Ectodermal cell (in vitro differentiated cells): ENCODE data around the gene CAMK1.

Experiments used
- H3K27ac ChIP-seq: 2 replicates; pipeline ENCODE4 v1.7.0; 2013; ENCODE audit warnings: mild to moderate bottlenecking, low read depth, low read length; ENCODE audit not compliant: insufficient read depth, poor library complexity, severe bottlenecking
- H3K27me3 ChIP-seq: 2 replicates; pipeline ENCODE4 v1.7.0; 2013; ENCODE audit warnings: mild to moderate bottlenecking, low read length; ENCODE audit not compliant: insufficient read depth, control insufficient read depth, poor library complexity, severe bottlenecking
- H3K36me3 ChIP-seq: one replicate; pipeline ENCODE4 v1.7.0; 2013; ENCODE audit warnings: low read length; ENCODE audit not compliant: control insufficient read depth, insufficient read depth
- H3K4me1 ChIP-seq: one replicate; pipeline ENCODE4 v1.7.0; 2013; ENCODE audit warnings: low read length; ENCODE audit not compliant: control insufficient read depth, insufficient read depth
- H3K4me3 ChIP-seq: 2 replicates; pipeline ENCODE4 v1.7.0; 2013; ENCODE audit warnings: low read depth, low read length, control low read depth; ENCODE audit not compliant: insufficient read depth
- H3K9me3 ChIP-seq: 2 replicates; pipeline ENCODE4 v1.7.0; 2013; ENCODE audit warnings: mild to moderate bottlenecking, low read length, moderate library complexity; ENCODE audit not compliant: control insufficient read depth
- whole genome bisulfite sequencing, 2 experiments: methylation state at CpG; one replicate each; pipeline ENCODE4 v1.1.7; 2013; ENCODE audit warnings: missing lambda C conversion rate in 2 of 2; 5-methylcytosine and 5-hydroxymethylcytosine counted together

Gene CAMK1

GRCh38 chr3:9727041-9727595 lies 42.6 kb downstream of the CAMK1 start:
- Histone ChIP-seq H3K4me3 (no peak overlapping the region), H3K36me3 (no peaks in the 10 kb centered on the region), H3K4me1 (no peaks in the 10 kb centered on the region), H3K27ac (no peak overlapping the region), H3K9me3 (no peaks in the 10 kb centered on the region), H3K27me3 (no peaks in the 10 kb centered on the region)
- 11 to 22% methylated on average over 11 of the region's 11 CpGs for WGBS, 2 experiments

GRCh38 chr3:9725775-9726515 lies 43.8 kb downstream of the CAMK1 start:
- H3K27me3 ChIP-seq, result no peaks in the 10 kb centered on the region
- WGBS, 2 experiments, result 92 to 97% methylated on average over 4 of the region's 4 CpGs
- no peaks in the 10 kb centered on the region for H3K4me1 ChIP-seq

GRCh38 chr3:9721700-9722060 lies 48.1 kb downstream of the CAMK1 start:
- H3K9me3 ChIP-seq, result no peaks in the 10 kb centered on the region
- 88 to 90% methylated on average over 2 of the region's 2 CpGs for WGBS, 2 experiments
- H3K27me3 ChIP-seq, result no peaks in the 10 kb centered on the region
- no peaks in the 10 kb centered on the region for H3K36me3 ChIP-seq
- no peak overlapping the region for H3K4me3 ChIP-seq
- H3K4me1 ChIP-seq, result no peaks in the 10 kb centered on the region
- H3K27ac ChIP-seq, result no peak overlapping the region

More at GRCh38 chr3:9725775-9726515, 43.8 kb downstream of the CAMK1 start:
- Histone ChIP-seq H3K4me3 (no peak overlapping the region), H3K9me3 (no peaks in the 10 kb centered on the region), H3K36me3 (no peaks in the 10 kb centered on the region), H3K27ac (no peak overlapping the region)

GRCh38 chr3:9721015-9721699 lies 48.6 kb downstream of the CAMK1 start:
- H3K36me3 ChIP-seq, result no peaks in the 10 kb centered on the region
- no peaks in the 10 kb centered on the region for H3K9me3 ChIP-seq
- no peaks in the 10 kb centered on the region for H3K27me3 ChIP-seq
- WGBS, 2 experiments, result 59 to 61% methylated on average over 7 of the region's 7 CpGs
- H3K27ac ChIP-seq, result no peak overlapping the region
- no peaks in the 10 kb centered on the region for H3K4me1 ChIP-seq
- no peak overlapping the region for H3K4me3 ChIP-seq

- WGBS, 2 experiments, result 60 to 67% methylated on average over 4 of the region's 4 CpGs
- Histone ChIP-seq H3K4me3 (no peak overlapping the region), H3K4me1 (no peaks in the 10 kb centered on the region)
Measured at GRCh38 chr3:9718118-9718517, 51.6 kb downstream of the CAMK1 start.

GRCh38 chr3:9717563-9717962 lies 52.2 kb downstream of the CAMK1 start:
- no peaks in the 10 kb centered on the region for H3K36me3 ChIP-seq
- no peak overlapping the region for H3K27ac ChIP-seq
- no peaks in the 10 kb centered on the region for H3K4me1 ChIP-seq
- H3K9me3 ChIP-seq, result no peaks in the 10 kb centered on the region
- 88 to 92% methylated on average over 1 of the region's 1 CpG for WGBS, 2 experiments
- peaks cover 2% of the 10 kb centered on the region for H3K27me3 ChIP-seq
- H3K4me3 ChIP-seq, result no peak overlapping the region

More at GRCh38 chr3:9718118-9718517, 51.6 kb downstream of the CAMK1 start:
- Histone ChIP-seq H3K36me3 (no peaks in the 10 kb centered on the region), H3K9me3 (no peaks in the 10 kb centered on the region), H3K27me3 (no peaks in the 10 kb centered on the region), H3K27ac (no peak overlapping the region)

- 88 to 95% methylated on average over 5 of the region's 5 CpGs for whole genome bisulfite sequencing, 2 experiments
- Histone ChIP-seq H3K36me3 (no peaks in the 10 kb centered on the region), H3K4me3 (no peak overlapping the region), H3K27ac (no peak overlapping the region), H3K27me3 (peaks cover 3% of the 10 kb centered on the region), H3K4me1 (no peaks in the 10 kb centered on the region), H3K9me3 (no peaks in the 10 kb centered on the region)
Measured at GRCh38 chr3:9716801-9717555, 52.8 kb downstream of the CAMK1 start.

GRCh38 chr3:9715764-9716437 lies 53.8 kb downstream of the CAMK1 start:
- Histone ChIP-seq H3K4me1 (no peaks in the 10 kb centered on the region), H3K27ac (no peak overlapping the region), H3K9me3 (no peaks in the 10 kb centered on the region), H3K27me3 (peaks cover 3% of the 10 kb centered on the region), H3K4me3 (no peak overlapping the region), H3K36me3 (no peaks in the 10 kb centered on the region)
- 76 to 79% methylated on average over 6 of the region's 6 CpGs for WGBS, 2 experiments

GRCh38 chr3:9715136-9715535 lies 54.6 kb downstream of the CAMK1 start:
- Histone ChIP-seq H3K36me3 (no peaks in the 10 kb centered on the region), H3K9me3 (no peaks in the 10 kb centered on the region), H3K27me3 (peaks cover 3% of the 10 kb centered on the region), H3K27ac (no peak overlapping the region), H3K4me1 (no peaks in the 10 kb centered on the region), H3K4me3 (no peak overlapping the region)
- 30 to 31% methylated on average over 4 of the region's 4 CpGs for WGBS, 2 experiments
